DOHH2 (cell line): ENCODE measurements around the gene GLYATL1B.
A peak's percentile ranks its signal among the peaks of the same experiment; 100 is the strongest.
"Not testable (repeated sequence)": the region's sequence is repeated elsewhere in the genome, so short reads cannot be mapped to it uniquely, and the experiment has no call there.

Experiments
- H3F3A ChIP-seq: fragments of 200-600 bp; sonication (generic), shearing (Covaris generic); 2 replicates; pipeline ENCODE4 v1.6.0; 2016; ENCODE audit warnings: antibody characterized with exemption, mild to moderate bottlenecking; ENCODE audit not compliant: control insufficient read depth, insufficient read depth
- H3K27ac ChIP-seq: fragments of 200-600 bp; sonication (generic); 2 replicates; pipeline ENCODE4 v1.5.1; 2014; ENCODE audit warnings: low read depth, mild to moderate bottlenecking, low read length, moderate library complexity
- H3K27me3 ChIP-seq: fragments of 200-600 bp; sonication (generic); 2 replicates; pipeline ENCODE4 v1.6.1; 2014; ENCODE audit warnings: mild to moderate bottlenecking, low read length, mixed read lengths; ENCODE audit not compliant: control insufficient read depth
- H3K36me3 ChIP-seq: fragments of 200-600 bp; sonication (generic); 2 replicates; pipeline ENCODE4 v1.6.1; 2014; ENCODE audit warnings: mild to moderate bottlenecking, low read length, moderate library complexity, mixed read lengths; ENCODE audit not compliant: control insufficient read depth
- H3K4me1 ChIP-seq: fragments of 200-600 bp; sonication (generic); 2 replicates; pipeline ENCODE4 v1.6.1; 2014; ENCODE audit warnings: mild to moderate bottlenecking, low read length, mixed read lengths; ENCODE audit not compliant: control insufficient read depth
- H3K4me2 ChIP-seq: fragments of 200-600 bp; sonication (generic); 2 replicates; pipeline ENCODE4 v1.6.0; 2014; ENCODE audit warnings: mild to moderate bottlenecking, low read length, moderate library complexity
- H3K4me3 ChIP-seq: fragments of 200-600 bp; sonication (generic); 2 replicates; pipeline ENCODE4 v1.5.1; 2014; ENCODE audit warnings: mild to moderate bottlenecking, low read length, mixed read lengths
- H3K79me2 ChIP-seq: fragments of 200-600 bp; sonication (generic); 2 replicates; pipeline ENCODE4 v1.6.1; 2014; ENCODE audit warnings: mild to moderate bottlenecking, low read length, mixed read lengths; ENCODE audit not compliant: control insufficient read depth
- H3K9me2 ChIP-seq: fragments of 200-600 bp; sonication (generic); replicated peaks from 2 replicates; pipeline ENCODE4 v1.6.1; 2014; ENCODE audit warnings: mild to moderate bottlenecking, low read length, mixed read lengths; ENCODE audit not compliant: control insufficient read depth
- H3K9me3 ChIP-seq: fragments of 200-600 bp; sonication (generic); 2 replicates; pipeline ENCODE4 v1.6.1; 2014; ENCODE audit warnings: antibody characterized with exemption, low read length, mixed read lengths; ENCODE audit not compliant: control insufficient read depth, insufficient read depth
- H4K20me1 ChIP-seq: fragments of 200-600 bp; sonication (generic); 2 replicates; pipeline ENCODE4 v1.6.0; 2014; ENCODE audit warnings: low read depth, mild to moderate bottlenecking, antibody characterized with exemption, low read length, moderate library complexity; ENCODE audit not compliant: control insufficient read depth, insufficient read depth
- EZH2phosphoT487 ChIP-seq: fragments of 200-600 bp; sonication (generic); IDR thresholded peaks from 2 replicates; pipeline ENCODE4 v1.6.1; 2017; ENCODE audit warnings: borderline replicate concordance, mild to moderate bottlenecking, antibody characterized with exemption, low read length, moderate library complexity, mixed read lengths
- TF ChIP-seq, protein P1 (sequence below): fragments of 200-600 bp; sonication (generic); IDR thresholded peaks from one replicate; pipeline ENCODE4 v1.5.1; 2014; ENCODE audit warnings: antibody characterized with exemption, mild to moderate bottlenecking, low read depth, low read length; ENCODE audit not compliant: poor library complexity, severe bottlenecking

GLYATL1B gene

DNA sequence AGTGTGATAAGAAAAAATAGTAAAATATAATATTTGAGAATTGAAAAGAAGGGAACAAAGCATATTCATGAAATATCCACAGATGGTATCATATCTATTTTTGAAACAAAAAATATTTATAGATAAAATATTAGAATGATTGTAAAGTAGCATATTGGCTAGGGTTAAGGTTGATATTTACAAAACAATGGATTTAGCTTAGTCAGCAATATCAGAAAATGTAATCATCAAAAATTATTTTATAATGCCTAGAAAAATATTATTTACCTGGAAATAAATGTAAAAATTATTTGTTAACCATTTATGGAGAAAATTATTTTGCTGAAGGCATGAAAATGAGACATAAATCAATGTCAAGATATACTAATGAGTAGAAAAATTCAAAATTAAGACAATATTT, 33.7 kb downstream of the GLYATL1B start:
- no peaks in the 10 kb centered on the region for H3K27me3 ChIP-seq
- no peak overlapping the region for H3K4me2 ChIP-seq
- H3K9me2 ChIP-seq, result no peaks in the 10 kb centered on the region
- no peaks in the 10 kb centered on the region for H3K79me2 ChIP-seq
- TF ChIP-seq, protein P1, sequence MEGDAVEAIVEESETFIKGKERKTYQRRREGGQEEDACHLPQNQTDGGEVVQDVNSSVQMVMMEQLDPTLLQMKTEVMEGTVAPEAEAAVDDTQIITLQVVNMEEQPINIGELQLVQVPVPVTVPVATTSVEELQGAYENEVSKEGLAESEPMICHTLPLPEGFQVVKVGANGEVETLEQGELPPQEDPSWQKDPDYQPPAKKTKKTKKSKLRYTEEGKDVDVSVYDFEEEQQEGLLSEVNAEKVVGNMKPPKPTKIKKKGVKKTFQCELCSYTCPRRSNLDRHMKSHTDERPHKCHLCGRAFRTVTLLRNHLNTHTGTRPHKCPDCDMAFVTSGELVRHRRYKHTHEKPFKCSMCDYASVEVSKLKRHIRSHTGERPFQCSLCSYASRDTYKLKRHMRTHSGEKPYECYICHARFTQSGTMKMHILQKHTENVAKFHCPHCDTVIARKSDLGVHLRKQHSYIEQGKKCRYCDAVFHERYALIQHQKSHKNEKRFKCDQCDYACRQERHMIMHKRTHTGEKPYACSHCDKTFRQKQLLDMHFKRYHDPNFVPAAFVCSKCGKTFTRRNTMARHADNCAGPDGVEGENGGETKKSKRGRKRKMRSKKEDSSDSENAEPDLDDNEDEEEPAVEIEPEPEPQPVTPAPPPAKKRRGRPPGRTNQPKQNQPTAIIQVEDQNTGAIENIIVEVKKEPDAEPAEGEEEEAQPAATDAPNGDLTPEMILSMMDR, result no peak
- TF ChIP-seq EZH2phosphoT487, result no peak
- no peak overlapping the region for H3K4me3 ChIP-seq
- no peaks in the 10 kb centered on the region for H4K20me1 ChIP-seq
- no peak overlapping the region for H3K27ac ChIP-seq
- no peaks in the 10 kb centered on the region for H3F3A ChIP-seq
- H3K36me3 ChIP-seq, result peaks cover 79% of the 10 kb centered on the region
- H3K9me3 ChIP-seq, result peaks cover 43% of the 10 kb centered on the region
- H3K4me1 ChIP-seq, result peaks cover 6% of the 10 kb centered on the region

GRCh38 chr11:59135648-59136461, 49.7 kb downstream of the GLYATL1B start:
- Histone ChIP-seq H3K9me3 (peaks cover 42% of the 10 kb centered on the region), H3K79me2 (no peaks in the 10 kb centered on the region), H3K4me3 (peak overlapping the region; percentile 37; the same call in 1 of the 2 replicates), H3K4me1 (peaks cover 33% of the 10 kb centered on the region), H3F3A (no peaks in the 10 kb centered on the region), H3K27ac (no peak overlapping the region), H3K4me2 (peak overlapping the region; percentile 53), H3K36me3 (peaks cover 37% of the 10 kb centered on the region), H3K9me2 (no peaks in the 10 kb centered on the region), H3K27me3 (no peaks in the 10 kb centered on the region), H4K20me1 (no peaks in the 10 kb centered on the region)
- TF ChIP-seq, protein P1, result peak; percentile 97
- TF ChIP-seq EZH2phosphoT487, result no peak

GRCh38 chr11:59136551-59136950, 50.4 kb downstream of the GLYATL1B start:
- Histone ChIP-seq H3K9me3 (peaks cover 35% of the 10 kb centered on the region), H3K36me3 (peaks cover 32% of the 10 kb centered on the region), H3K4me1 (peaks cover 34% of the 10 kb centered on the region)
- H3K27me3 ChIP-seq, H3K4me3 ChIP-seq, H3K79me2 ChIP-seq, H3F3A ChIP-seq, H4K20me1 ChIP-seq, H3K4me2 ChIP-seq, H3K9me2 ChIP-seq, H3K27ac ChIP-seq: not testable (repeated sequence)

GRCh38 chr11:59137190-59137589, 51.1 kb downstream of the GLYATL1B start:
- Histone ChIP-seq H3K27ac (no peak overlapping the region), H3K4me3 (no peak overlapping the region), H3K4me1 (peaks cover 40% of the 10 kb centered on the region), H3K79me2 (no peaks in the 10 kb centered on the region), H4K20me1 (no peaks in the 10 kb centered on the region), H3K9me3 (peaks cover 28% of the 10 kb centered on the region), H3K27me3 (no peaks in the 10 kb centered on the region), H3K4me2 (no peak overlapping the region), H3K9me2 (no peaks in the 10 kb centered on the region), H3F3A (no peaks in the 10 kb centered on the region), H3K36me3 (peaks cover 26% of the 10 kb centered on the region)
- TF ChIP-seq, protein P1, result no peak
- no peak for TF ChIP-seq EZH2phosphoT487
